ENCODE results near the gene OMA1. TPM values are rescaled to one million over a fixed set of nuclear protein-coding genes. Genes with fewer than 3 reads are reported as not detected.

The OMA1 gene
- polyA plus RNA-seq, 3 donors, result 6.8 to 10.2 (median 8.3) TPM

DNA sequence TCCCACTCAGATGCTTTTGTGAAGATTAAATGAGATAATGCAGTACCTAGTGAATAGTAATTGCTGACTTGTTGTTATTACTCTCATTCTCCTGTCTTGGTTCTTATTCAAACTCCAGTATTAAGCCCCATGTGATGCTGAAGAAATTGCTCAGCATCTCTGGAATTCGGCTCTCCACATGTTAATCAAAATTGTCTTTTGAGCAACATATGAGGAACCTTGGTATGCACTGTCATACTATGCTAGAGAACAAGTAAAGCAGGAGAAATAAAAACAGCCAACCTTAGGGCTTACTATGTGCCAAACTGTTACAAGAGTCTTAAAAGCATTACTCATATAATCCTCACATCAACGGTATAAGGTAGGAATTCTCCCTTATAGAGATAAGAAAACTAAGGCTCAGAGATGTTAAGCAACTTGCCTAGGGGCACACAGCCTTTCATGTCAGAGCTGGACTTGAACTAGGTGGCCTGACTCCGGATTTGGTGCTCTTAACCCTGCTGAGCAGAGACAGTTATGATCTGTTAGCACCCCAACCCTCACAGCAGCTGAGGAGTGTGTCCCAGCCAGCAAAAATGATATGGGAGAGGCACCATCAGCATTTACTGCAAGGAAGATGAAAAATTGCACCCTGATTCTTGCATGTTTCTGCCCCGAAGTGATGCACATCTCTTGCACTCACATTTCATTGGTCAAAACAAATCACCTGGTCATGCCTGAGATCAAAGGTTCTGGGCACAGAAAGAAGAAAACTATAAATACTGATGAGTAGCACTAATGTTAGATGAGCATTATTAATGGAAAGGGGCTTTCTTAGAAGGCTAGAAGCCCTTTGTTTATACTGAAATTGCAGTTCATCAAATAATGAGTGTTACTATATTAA is 102.3 kb downstream of the OMA1 start:
- H3K27ac ChIP-seq (ENCODE audit: low read depth, low read length), result no peak overlapping the region
- whole genome bisulfite sequencing, 3 donors, result 66 to 87% (median 79%) methylated on average over 4 of the region's 4 CpGs

DNA sequence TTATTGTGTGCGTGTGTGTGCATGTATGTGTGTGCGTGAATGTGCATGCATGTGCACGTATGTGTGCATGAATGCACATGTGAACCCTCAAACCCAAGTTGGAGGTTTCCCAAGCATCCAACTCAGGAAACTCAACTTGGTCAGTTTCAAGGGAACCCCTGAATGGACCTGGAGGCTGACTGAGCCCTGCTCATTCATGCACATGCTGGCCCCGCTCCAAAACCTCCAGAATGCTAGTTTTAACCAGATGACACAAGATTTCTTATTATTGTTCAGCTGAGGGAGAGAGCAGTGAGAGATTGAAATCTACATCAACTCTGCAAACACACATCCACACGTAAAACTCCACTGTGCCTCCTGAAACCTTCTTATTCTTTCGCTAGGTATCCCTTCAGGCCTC is 104.4 kb downstream of the OMA1 start:
- H3K27ac ChIP-seq (ENCODE audit: low read depth, low read length), result no peak overlapping the region
- 91 to 96% (median 91%) methylated on average over 6 of the region's 6 CpGs for WGBS, 3 donors

DNA sequence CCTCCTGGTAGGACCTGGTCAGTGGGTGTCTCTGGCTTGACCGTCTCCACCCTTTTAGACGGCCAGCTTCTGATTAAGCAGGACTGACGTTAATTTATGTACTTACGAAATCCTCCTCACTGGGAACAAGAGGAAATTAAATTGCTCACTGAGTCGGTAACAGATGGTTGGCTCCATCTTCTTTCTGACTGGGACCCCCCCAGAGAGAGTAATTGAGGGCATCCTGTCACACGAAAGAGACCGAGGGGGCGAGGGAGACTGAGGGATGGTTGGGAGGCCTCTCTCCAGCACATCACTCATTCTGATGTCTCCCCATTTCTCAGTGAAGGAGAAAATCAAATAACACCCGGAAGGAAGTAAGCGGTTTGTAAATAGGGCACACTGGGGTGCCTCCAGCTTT is 104.8 kb downstream of the OMA1 start:
- WGBS, 3 donors, result 71 to 86% (median 72%) methylated on average over 10 of the region's 10 CpGs

DNA sequence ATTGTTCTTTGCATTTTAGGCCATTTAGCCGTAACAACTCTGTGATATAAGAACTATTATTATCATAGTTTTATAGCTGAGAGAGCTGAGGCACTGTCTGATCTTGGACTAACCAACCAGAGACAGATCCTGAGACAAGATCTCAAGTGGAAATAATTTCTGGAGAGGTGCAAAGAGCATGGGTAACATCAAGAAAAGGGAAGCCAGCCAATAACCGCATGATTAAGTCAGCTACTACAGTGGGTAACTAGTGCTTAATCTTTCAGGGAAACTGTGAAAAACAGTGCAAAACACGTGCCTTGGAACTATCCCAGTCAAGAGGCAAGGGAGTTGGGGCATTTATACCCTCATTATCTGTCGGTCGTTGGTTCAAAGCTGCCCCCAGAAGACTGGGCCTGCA is 105.8 kb downstream of the OMA1 start:
- WGBS, 3 donors, result 79 to 90% (median 80%) methylated on average over 5 of the region's 5 CpGs
- no peak overlapping the region for H3K27ac ChIP-seq (ENCODE audit: low read depth, low read length)

More for the DNA sequence above, 104.8 kb downstream of the OMA1 start:
- no peak overlapping the region for H3K27ac ChIP-seq (ENCODE audit: low read depth, low read length)

DNA sequence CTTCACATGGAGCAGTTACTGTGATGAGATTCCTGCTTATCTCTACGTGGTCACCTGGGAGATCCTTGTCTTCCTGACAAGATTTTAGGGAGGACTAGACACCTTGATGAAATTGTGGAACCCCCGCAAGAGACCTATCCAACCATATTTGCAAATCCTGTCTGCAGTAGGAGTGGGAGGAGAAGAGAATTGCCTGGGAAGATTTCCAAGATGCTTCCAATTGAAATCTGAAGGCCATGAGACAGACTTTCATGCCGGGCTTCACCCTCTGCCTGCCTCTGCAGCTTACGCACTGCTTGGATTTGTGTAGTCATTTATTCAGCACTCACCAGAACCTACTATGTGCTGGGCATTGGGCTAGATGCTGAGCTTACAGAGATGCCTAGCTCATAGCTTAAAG is 106.6 kb downstream of the OMA1 start:
- no peak overlapping the region for H3K27ac ChIP-seq (ENCODE audit: low read depth, low read length)
- 66 to 75% (median 72%) methylated on average over 4 of the region's 4 CpGs for WGBS, 3 donors

DNA sequence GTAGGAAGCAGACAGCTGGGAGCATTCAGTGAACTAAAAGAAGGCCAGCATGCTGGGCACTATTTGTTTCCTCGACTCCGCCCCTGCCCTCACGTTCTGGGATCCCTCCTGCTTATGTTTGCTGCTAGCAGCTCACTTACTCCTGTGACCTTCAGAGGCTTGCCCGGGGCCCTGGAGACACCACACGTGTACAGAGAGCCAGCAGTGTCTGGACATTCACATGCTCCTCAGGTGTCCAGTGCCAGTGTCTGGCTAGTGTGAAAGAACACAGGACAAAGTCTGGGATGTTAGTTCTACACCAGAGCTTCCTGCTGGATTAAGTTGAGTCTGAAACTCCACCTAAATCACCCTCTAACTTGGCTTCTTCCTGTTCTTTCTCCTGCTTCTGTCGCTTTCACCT is 108.1 kb downstream of the OMA1 start:
- 38 to 82% (median 72%) methylated on average over 6 of the region's 6 CpGs for WGBS, 3 donors
- H3K27ac ChIP-seq (ENCODE audit: low read depth, low read length), result no peak overlapping the region

DNA sequence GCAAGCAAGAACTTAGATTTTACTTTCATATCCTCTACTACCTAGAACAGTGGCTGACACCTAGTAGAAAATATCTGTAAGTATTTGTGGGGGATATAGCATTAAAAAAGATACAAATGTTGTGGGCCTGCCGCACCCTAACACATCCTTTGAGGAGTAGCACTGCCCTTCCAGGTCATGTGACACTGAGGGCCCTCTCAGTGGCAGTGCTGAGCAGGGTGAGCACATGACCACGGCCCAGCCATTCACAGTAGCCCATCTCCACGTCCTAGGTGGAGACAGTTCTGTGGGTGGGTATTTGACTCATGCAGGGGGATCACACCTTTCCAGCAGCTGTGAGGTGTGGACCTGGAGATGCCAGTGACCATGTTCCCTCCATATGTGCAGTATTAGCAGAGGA is 108.9 kb downstream of the OMA1 start:
- H3K27ac ChIP-seq (ENCODE audit: low read depth, low read length), result no peak overlapping the region
- 74 to 89% (median 82%) methylated on average over 3 of the region's 3 CpGs for WGBS, 3 donors

DNA sequence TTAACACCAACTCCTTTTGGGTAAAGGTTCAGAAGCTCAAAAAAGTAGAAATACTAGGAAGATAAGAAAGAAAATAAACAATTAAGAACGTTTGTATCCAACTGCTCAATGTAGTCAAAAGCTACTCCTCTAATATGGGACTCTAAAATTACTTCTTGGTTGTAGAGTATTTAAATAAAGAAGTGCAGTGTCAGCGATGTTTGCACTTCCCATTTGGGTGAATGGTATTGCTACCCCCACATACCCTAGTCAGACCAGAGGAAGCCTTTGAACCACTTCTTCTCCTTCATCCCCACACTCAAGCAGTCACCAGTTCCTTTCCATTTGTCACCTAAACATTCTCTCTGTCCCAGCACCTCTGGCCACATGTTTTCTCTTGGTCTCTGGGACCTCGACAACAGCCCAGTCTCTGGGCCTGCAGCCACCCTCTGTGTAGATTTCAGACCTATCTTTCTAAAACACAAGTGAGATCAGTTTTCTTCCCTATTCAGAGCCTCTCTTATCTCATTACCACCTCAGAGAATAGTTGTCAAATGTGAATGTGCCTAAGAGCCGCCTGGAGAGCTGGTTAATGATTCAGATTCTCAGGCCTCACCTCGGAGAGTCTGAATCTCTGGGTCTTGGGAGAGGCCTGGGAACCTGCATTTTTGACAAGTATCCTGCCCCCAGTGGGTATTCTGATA is 109.8 kb downstream of the OMA1 start:
- 81 to 87% (median 84%) methylated on average over 5 of the region's 5 CpGs for WGBS, 3 donors
- H3K27ac ChIP-seq (ENCODE audit: low read depth, low read length), result no peak overlapping the region

DNA sequence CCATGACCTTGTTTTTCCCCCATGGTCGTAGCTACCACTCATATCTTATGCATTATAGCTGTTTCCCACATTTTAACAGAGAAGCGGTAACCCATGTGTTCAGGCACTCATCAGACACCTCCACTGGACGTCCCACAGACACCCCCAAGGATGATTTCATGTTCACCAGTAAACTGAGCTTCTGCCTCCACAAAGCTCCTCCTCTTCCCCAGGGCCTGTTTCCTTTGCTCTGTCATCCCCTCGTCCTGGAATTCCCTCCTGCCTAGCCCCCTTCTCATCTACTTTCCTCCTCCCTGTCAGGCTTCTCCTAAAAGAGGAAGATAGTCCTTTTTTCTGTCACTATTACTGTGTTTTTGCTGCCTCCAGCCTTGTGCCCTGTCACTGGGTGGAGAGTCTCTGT is 111.2 kb downstream of the OMA1 start:
- H3K27ac ChIP-seq (ENCODE audit: low read depth, low read length), result no peak overlapping the region
- WGBS, 3 donors, result 72 to 78% (median 72%) methylated on average over 4 of the region's 4 CpGs

DNA sequence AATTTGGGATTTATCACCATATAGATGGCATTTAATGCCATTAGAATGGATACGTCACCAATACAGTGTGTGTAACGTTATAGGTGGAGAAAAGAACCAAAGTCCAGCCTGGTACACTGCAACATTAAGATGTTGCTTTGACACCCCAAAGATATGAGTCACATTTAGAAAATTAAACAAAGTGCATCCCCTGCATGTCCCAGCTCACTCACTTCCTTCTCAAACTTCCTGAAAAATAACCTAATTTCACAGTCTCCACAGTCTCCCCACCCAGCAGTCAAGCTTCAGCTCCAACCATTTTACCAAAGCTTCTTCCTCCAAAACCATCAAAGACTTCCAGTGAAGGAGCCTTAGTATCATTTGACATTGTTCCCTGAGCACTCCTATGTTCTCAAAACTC is 111.9 kb downstream of the OMA1 start:
- no peak overlapping the region for H3K27ac ChIP-seq (ENCODE audit: low read depth, low read length)
- WGBS, 3 donors, result 89 to 96% (median 93%) methylated on average over 2 of the region's 2 CpGs

DNA sequence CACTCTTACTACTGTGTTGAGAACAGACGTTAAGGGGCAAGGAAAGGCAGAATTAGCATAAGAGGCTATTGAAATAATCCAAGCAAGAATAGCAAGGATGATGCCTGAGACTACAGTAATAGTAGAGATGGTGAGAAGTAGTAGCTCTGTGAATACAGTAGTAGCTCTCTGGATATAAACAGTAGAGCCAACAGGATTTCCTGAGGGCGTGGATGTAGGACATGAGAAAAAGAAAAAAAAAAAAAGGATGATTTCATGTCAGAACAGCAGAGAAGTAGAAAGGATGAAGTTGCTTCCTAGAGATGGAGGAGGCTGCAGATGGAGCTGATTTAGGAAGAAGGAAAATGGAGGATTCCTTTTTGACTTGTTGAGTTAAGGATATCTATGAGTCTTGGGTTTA is 112.3 kb downstream of the OMA1 start:
- no peak overlapping the region for H3K27ac ChIP-seq (ENCODE audit: low read depth, low read length)
- 58 to 74% (median 64%) methylated on average over 2 of the region's 2 CpGs for WGBS, 3 donors

DNA sequence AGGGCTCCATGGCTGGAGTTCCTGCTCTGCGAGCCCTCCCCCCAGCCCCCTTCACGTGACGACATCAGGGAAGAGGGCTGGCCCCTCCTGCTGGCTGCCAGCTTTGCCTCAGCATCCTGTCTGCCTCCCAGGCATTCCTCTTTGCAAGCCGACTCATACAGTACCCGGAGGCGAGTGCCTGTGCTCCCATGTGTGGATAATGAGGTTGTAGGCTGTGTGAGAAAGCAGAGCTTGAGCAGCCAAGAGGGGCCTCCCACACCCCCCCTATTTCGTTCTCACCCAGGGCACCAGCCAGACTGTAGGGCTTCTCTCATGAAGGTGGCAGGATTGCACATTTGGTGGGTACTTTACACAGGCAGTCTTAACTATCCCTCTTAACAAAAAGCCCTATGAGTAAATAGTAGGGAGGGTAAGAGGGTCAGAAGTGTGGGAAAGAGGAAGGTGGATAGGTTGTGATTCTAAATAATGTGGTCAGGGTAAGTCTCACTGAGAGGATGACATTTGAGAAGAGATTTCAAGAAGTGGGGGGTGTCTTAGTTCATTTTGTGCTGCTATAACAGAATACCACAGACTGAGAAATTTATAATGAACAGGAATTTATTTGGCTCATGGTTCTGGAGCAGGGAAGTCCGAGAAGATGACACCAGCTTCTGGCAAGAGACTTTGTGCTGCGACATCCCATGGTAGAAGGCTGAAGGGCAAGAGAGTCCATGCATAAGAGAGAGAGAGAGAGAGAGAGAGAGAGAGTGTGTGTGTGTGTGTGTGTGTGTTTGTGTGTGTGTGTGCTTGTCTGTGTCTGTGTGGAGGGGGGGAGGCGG is 113.5 kb downstream of the OMA1 start:
- WGBS, 3 donors, result 32 to 38% (median 37%) methylated on average over 10 of the region's 10 CpGs
- no peak overlapping the region for H3K27ac ChIP-seq (ENCODE audit: low read depth, low read length)

DNA sequence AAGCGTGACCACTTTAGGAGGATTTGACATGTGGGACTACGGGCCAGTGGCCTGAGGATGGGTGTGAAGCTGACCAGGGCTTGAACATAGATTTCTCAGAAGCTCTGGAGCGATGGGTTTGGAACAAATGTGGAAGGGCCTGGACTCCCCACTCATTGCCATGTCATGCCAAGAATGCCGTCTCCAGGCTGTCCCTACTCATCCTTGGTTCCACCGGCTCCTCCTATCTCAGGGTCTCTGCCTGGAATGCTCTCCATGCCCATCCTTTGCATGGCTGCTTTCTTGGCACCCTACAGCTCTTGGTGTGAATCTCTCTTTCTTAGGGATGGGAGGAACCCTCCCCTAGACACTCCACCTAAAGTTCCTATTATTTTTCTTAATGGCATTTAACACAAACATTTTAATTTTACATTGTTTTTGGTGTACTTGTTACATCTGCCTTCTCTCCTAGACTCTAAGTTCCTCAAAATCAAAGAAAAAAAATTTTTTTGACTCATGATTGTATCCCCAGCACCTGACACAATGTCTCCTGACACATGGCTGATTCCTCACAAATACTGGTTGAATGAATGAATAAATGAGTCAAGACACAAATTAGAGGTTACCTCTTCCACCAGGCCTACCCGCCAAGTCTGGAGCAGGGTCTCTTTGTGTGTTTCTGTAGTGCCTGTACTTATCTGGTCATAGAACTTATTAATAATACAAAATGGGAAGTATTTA is 114.5 kb downstream of the OMA1 start:
- H3K27ac ChIP-seq (ENCODE audit: low read depth, low read length), result no peak overlapping the region
- WGBS, 3 donors, result 93 to 99% (median 95%) methylated on average over 5 to 6 of the region's 6 CpGs

Other genes with a start within 250 kb of the OMA1 start
- 10 to 100 TPM in 1 of 3 donors, 1 to 10 TPM in 1, under 1 TPM in 1; 0.90 to 56.5 (median 3.2) TPM for gene TACSTD2, start 30.5 kb upstream of the OMA1 start, polyA plus RNA-seq
- 1 to 10 TPM; 5.3 to 7.1 (median 6.0) TPM for gene MYSM1, start 153.3 kb upstream of the OMA1 start, polyA plus RNA-seq
- gene JUN, start 237.3 kb upstream of the OMA1 start, polyA plus RNA-seq, result 100 to 1,000 TPM in 2 of 3 donors, 10 to 100 TPM in 1; 91.8 to 443 (median 176) TPM

All from adipose tissue (tissue), 3 donors.